ENCODE results near the gene GNAQ.

Gene GNAQ

DNA sequence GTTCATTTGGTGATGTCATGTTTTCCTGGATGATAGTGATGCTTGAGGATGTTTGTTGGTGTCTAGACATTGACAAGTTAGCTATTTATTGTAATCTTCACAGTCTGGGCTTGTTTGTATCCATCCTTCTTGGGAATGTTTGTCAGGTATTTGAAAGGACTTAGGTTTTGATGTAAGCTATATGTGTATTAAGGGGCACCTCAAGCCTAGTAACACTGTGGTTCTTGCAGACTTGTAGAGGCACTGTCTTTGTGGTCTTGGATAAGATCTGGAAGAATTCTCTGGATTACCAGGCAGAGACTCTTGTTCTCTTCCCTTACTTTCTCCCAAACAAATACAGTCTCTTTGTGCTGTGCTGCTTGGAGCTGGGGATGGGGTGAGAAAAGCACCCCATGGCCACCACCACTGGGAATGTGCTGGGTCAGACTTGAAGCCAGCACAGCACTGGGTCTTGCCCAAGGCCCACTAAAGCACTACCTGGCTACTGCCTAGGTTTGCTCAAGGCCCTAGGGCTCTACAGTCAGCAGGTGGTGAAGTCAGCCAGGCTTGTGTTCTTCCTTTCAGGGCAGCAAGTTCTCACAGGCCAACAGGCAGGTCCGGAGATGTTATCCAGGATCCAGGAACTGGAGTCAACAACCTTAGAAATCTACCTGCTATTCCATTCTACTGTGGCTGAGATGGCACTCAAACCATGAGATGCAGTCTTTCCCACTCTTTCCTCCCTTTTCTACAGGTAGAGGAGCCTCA is 334.2 kb downstream of the GNAQ start:
- TF ChIP-seq TAF1 (IDR thresholded peaks at IDR 0.05; ENCODE audit: borderline replicate concordance, insufficient read depth, low read length) (no peak), SIN3A (IDR thresholded peaks at IDR 0.05; ENCODE audit: borderline replicate concordance, insufficient read depth, low read length) (no peak), FOXP2 (optimal IDR thresholded peaks at IDR 0.05; ENCODE audit: borderline replicate concordance, extremely low read depth, extremely low read length, insufficient read depth) (no peak), POLR2AphosphoS5 (IDR thresholded peaks at IDR 0.05; ENCODE audit: low read depth, low read length) (no peak)
- TF ChIP-seq, protein P1, sequence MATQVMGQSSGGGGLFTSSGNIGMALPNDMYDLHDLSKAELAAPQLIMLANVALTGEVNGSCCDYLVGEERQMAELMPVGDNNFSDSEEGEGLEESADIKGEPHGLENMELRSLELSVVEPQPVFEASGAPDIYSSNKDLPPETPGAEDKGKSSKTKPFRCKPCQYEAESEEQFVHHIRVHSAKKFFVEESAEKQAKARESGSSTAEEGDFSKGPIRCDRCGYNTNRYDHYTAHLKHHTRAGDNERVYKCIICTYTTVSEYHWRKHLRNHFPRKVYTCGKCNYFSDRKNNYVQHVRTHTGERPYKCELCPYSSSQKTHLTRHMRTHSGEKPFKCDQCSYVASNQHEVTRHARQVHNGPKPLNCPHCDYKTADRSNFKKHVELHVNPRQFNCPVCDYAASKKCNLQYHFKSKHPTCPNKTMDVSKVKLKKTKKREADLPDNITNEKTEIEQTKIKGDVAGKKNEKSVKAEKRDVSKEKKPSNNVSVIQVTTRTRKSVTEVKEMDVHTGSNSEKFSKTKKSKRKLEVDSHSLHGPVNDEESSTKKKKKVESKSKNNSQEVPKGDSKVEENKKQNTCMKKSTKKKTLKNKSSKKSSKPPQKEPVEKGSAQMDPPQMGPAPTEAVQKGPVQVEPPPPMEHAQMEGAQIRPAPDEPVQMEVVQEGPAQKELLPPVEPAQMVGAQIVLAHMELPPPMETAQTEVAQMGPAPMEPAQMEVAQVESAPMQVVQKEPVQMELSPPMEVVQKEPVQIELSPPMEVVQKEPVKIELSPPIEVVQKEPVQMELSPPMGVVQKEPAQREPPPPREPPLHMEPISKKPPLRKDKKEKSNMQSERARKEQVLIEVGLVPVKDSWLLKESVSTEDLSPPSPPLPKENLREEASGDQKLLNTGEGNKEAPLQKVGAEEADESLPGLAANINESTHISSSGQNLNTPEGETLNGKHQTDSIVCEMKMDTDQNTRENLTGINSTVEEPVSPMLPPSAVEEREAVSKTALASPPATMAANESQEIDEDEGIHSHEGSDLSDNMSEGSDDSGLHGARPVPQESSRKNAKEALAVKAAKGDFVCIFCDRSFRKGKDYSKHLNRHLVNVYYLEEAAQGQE (IDR thresholded peaks at IDR 0.05; ENCODE audit: insufficient read depth in 1 of 2, low read depth in 2 of 2, low read length in 2 of 2) = no peak

- TF ChIP-seq FOXP2 (optimal IDR thresholded peaks at IDR 0.05; ENCODE audit: borderline replicate concordance, extremely low read depth, extremely low read length, insufficient read depth) (no peak), POLR2AphosphoS5 (IDR thresholded peaks at IDR 0.05; ENCODE audit: low read depth, low read length) (no peak), SIN3A (IDR thresholded peaks at IDR 0.05; ENCODE audit: borderline replicate concordance, insufficient read depth, low read length) (no peak), TAF1 (IDR thresholded peaks at IDR 0.05; ENCODE audit: borderline replicate concordance, insufficient read depth, low read length) (no peak)
- TF ChIP-seq, protein P1 (IDR thresholded peaks at IDR 0.05; ENCODE audit: insufficient read depth in 1 of 2, low read depth in 2 of 2, low read length in 2 of 2) = no peak
Measured at GRCh38 chr9:77680581-77680980, 351.0 kb downstream of the GNAQ start.

DNA sequence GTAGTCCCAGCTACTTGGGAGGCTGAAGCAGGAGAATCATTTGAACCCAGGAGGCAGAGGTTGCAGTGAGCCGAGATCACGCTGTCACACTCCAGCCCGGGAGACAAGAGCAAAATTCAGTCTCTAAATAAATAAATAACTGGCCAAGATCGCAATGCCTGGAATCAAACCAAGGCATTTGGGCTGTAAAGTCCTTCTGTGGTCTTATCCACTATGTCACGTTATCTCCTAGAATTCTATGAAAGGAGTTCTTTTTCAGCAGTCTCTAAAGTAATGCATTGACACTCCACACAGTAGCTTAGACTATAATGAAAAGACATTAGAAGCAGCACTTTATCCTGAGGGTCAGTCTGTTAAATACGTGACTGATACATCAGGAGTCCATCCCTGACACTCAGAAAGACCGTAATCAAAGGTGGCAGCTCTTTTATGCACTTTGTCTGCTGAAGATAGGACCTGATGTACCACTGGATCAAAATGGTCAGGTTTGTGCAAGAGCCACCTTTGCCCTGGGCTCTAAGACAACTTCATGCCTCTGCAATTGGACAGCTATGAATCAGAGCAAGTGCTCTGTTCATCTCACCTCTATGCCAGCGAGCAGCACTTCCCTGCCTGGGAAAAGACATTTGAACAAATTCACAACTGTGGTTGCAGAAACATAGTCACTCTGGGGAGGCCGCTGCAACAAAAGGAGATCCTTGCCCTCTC is 351.8 kb downstream of the GNAQ start:
- TF ChIP-seq, protein P1 (IDR thresholded peaks at IDR 0.05; ENCODE audit: insufficient read depth in 1 of 2, low read depth in 2 of 2, low read length in 2 of 2) = no peak
- no peak for TF ChIP-seq TAF1 (IDR thresholded peaks at IDR 0.05; ENCODE audit: borderline replicate concordance, insufficient read depth, low read length)

- TF ChIP-seq POLR2AphosphoS5 (IDR thresholded peaks at IDR 0.05; ENCODE audit: low read depth, low read length) = no peak
- no peak for TF ChIP-seq FOXP2 (optimal IDR thresholded peaks at IDR 0.05; ENCODE audit: borderline replicate concordance, extremely low read depth, extremely low read length, insufficient read depth)
- TF ChIP-seq, protein P1 (IDR thresholded peaks at IDR 0.05; ENCODE audit: insufficient read depth in 1 of 2, low read depth in 2 of 2, low read length in 2 of 2) = no peak
- no peak for TF ChIP-seq SIN3A (IDR thresholded peaks at IDR 0.05; ENCODE audit: borderline replicate concordance, insufficient read depth, low read length)
- no peak for TF ChIP-seq TAF1 (IDR thresholded peaks at IDR 0.05; ENCODE audit: borderline replicate concordance, insufficient read depth, low read length)
Measured at GRCh38 chr9:77679088-77679487, 352.5 kb downstream of the GNAQ start.

All from PFSK-1 (cell line).